SKM-1 (cell line): ENCODE results near the gene AIG1.
"Not testable (repeated sequence)": the region's sequence is repeated elsewhere in the genome, so short reads cannot be mapped to it uniquely, and the experiment has no call there.

Experiments
- DNase-seq: peaks from one replicate; lab custom pipeline; 2025; ENCODE audit not compliant: unreplicated experiment; lab: John Stamatoyannopoulos, UW

Gene AIG1

DNA sequence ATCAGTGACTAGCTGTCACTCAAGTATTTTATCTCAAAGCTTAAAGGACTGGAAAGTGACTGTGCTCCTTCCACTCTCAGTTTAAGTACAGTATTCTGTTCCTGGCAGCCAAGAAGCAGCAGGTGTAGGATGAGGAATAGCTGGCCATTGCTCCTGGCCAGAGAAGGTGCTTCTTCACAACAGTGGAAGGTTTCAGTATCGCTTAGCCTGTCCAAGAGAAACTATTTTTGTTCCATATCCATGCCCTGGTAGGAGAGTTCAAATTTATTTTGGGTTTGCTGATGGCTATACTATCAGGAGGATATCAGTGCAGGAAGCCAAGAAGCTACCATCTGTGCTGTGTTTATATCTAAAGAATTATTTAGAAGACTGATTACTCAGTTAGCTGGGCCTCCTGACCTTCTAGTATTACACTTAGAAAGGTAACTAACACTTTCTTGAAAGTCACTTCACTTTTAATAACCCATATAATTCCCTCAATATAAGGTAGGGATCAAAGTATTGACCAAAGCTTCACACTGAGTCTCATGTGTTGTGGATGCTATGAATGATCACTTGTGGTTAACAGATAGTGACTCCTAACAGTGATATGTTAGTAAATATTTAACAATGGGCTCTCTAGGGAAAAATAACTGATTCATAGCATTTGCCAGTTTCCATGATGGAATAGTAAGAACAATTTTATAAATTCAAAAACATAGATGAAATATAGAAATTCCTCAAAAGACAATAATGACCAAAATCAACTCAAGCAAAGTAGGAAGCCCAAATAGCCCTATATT lies 99.9 kb downstream of the AIG1 start:
- no peak for DNase-seq

DNA sequence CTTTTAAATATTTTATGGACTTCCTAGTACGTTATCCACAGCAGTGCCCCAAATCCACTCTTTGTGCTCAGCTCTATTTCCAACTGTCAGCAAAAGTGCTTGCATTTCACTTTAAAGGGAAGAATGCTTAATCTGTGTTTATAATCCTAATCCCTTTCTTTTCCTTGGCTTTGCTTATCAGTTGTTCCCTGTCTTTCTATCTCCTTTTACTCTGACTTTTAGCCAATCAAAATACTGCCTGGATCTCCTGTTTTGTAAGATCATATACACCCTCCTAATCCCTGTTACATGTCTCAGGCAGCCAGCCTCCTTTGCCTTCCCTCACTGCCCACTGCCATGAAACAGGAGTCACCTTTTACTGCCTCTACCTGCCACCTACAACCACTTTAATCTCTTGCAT lies 102.9 kb downstream of the AIG1 start:
- no peak for DNase-seq

DNA sequence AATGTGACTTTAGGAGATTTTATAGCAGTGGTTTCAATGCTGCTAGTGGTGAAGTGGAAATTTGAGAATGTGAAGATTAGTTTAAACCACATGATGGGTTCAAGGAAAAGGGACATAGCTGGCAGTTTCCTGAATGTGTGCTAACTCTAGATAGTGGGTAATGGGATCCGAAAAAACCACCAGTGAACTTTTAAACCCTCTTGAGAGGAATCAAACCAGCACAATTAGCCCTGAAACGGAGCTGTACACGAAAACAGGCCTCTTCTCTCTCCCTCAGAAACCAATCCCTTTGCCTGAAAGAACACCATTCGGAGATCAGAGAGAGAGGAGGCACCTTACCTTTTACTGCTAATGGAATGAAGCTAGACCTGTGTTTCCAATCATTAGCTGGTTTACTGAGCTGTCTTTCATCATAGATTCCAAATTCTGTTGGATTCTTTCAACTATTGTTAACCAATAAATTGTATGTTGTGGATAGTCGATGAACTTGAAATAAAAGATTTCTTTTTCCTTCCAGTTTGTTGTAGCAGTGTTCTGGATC lies 103.9 kb downstream of the AIG1 start:
- DNase-seq: no peak

DNA sequence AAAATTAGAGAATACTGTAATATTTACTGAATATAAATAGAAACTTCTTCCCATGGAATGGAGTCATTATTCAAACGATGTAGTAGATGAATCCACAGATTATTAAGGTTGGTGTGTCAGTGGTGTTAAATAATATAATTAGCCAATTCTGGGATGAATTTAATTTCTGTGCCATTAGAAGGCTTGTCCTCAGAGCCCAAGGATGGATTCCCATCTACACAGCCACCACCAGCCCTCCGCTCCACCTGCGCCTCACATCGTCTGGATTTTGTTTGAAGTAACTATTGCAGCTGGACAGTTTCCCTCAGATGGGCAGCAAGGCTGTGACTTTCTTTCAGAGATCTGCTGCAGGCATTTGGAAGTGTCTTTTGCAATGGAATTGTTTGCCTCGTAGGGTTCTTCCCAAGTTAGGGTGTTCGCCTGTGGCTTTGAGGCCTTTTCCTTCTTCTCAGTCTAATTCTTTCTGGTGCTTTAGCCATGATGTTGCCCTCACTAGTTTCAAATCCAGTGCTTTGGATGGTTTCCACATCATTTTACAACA lies 104.7 kb downstream of the AIG1 start:
- no peak for DNase-seq

DNA sequence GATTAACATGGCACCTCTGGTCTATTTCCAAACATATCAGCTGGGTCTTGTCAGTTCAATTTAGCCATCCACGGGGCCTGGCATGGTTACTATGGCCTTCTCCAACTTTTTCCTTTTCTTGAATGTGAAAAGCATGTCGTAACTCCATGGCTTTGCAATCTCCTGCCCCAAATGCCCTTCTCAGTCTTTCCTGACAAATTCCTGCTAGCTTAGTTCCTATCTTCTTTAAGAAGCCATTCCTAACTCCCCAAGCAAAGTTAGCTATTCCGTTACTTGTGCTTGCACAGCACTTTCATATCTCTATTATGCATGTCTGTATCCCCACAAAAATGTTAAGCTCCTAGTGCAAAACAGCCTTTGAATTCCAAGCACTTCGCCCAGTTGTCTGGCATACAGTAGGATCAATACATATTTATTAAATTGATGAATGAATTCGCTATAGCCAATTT lies 105.6 kb downstream of the AIG1 start:
- no peak for DNase-seq

DNA sequence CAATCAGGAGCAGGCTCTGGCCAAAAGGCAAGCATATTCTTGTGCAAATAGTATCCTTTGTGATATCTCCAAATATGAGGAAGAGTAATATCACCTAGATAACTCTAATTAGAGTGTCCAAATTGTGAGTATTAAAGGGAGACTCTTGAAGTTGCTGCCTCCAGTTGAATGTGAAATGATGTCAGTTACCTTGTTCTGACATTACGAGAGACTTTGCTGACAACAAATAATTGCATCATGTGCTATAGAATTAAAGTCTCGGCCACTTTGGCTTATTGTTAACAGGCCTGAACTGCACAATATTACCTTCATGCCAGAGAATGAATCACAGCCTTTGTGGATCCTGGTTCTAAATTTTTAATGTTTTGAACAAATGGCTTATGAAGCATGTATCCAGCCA lies 106.5 kb downstream of the AIG1 start:
- no peak for DNase-seq

DNA sequence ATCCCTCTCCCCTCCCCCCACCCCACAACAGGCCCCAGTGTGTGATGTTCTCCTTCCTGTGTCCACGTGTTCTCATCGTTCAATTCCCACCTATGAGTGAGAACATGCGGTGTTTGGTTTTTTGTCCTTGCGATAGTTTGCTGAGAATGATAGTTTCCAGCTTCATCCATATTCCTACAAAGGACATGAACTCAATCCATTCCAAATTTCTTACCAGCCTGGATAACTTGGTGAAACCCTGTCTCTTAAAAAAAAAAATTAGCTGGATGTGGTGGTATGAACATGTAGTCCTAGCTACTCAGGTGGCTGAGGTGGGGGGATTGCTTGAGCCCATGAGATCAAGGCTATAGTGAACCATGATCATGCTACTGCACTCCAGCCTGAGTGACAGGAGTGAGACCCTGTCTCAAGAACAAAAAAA lies 107.7 kb downstream of the AIG1 start:
- DNase-seq: not testable (repeated sequence)

DNA sequence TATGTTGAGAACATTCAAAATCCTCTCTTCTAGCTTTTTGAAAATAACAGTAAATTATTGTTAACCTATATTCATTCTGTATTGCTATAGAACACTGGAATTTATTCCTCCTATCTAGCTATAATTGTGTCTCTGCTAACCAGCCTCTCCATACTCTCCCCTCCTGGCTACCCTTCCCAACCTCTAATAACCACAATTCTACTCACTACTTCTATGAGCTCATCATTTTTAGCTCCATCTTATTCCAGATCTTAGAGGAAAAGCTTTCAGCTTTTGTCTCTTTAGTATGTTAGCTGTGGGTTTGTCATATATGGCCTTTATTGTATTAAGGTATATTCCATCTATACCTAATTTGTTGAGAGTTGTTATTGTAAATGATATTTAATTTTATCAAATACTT lies 108.8 kb downstream of the AIG1 start:
- no peak for DNase-seq

DNA sequence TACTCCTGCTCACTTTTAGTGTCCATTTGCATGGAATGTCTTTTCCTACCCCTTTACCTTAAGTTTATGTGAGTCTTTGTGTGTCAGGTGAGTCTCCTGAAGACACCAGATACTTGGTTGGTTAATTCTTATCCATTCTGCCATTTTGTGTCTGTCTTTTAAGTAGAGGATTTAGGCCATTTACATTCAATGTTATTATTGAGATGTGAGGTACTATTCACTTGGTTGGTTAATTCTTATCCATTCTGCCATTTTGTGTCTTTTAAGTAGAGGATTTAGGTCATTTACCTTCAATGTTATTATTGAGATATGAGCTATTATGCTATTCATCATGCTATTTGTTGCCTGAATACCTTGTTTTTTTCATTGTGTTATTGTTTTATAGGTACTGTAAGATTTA lies 113.8 kb downstream of the AIG1 start:
- DNase-seq: no peak

DNA sequence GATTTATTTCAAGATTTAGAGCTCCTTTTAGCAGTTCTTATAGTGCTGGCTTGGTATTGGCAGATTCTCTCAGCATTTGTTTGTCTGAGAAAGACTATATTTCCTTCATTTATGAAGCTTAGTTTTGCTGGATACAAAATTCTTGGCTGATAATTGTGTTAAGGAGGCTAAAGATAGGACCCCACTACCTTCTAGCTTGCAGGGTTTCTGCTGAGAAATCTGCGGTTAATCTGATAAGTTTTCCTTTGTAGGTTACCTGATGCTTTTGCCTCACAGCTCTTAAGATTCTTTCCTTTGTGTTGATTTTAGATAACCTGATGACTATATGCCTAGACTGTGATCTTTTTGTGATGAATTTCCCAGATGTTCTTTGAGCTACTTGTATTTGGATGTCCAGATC lies 114.3 kb downstream of the AIG1 start:
- no peak for DNase-seq

DNA sequence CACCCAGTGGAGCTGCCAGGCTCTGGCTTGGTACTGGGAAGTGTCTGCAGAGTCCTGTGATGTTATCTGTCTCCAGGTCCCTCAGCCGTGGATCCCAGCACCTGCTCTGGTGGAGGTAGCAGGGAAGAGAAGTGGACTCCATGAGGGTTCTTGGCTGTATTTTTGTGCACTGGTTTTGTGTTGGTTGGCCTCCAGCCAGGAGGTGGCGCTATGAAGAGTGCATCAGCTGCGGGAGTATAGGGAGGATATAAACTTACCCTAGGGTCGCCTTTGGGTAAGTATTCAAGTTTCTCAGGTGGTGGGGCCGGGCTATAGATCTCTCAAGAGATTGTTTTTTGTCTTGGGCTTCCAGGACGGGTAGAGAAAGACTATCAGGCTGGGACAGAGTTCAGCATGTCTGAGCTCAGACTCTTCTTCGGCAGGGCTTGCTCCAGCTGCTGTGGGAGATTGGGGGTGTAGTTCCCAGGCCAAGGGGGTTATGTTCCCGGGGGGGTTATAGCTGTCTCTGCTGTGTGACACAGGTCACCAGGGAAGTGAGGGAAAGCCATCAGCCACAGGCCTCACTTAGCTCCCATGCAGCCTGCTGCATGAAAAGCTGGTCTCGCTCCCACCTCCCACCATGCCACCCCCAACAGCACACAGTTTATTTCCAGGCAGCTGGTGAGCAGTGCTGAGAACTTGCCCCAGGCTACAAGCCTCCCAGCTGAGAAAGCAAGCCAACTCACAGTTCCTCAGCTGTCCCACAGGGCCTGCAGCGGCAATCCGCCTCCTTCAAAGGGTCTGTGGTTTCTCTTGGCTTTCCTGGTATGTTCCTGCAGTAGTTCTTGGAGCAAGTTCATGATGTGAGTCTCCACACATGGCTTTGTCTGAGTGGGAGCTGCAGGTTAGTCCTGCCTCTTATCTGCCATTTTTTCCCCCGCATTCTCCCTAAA lies 115.7 kb downstream of the AIG1 start:
- DNase-seq: no peak

DNA sequence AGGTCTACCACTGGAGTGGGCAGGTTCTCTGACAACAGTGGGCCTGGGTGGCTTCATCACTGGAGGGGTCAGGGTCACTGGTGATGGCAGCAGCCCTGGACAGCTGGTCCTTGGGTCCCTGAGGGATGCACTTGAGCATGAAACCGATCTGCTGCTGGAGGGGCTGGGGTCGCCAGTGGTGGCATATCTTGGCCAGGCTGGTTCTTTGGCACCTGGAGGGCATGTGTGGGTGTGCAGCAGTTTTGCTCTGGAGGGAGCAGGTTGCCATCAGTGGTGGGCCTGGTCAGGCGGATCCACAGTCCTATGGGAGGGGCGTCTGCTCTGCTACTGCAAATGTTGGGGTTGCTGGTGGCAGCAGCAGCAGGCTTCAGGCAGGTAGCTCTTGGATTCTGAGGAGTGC lies 117.0 kb downstream of the AIG1 start:
- no peak for DNase-seq

DNA sequence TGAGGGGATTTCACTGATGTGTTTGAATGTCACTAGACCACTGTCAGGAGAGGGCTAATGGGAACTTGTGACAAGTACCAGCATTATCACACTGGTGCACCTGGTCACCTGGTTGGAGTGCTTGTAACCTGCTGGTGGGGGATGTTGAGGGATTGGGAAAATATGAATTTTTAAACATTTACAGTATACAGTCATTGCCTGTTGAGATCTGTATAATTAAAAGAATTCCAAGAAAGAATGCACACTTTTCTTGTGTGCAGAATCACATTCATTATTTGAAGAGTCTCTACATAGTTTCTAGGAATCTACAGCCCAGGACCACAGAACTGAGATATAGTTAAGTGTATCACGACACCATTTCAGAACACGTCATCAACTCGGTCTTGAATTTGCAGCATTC lies 118.4 kb downstream of the AIG1 start:
- DNase-seq: no peak

DNA sequence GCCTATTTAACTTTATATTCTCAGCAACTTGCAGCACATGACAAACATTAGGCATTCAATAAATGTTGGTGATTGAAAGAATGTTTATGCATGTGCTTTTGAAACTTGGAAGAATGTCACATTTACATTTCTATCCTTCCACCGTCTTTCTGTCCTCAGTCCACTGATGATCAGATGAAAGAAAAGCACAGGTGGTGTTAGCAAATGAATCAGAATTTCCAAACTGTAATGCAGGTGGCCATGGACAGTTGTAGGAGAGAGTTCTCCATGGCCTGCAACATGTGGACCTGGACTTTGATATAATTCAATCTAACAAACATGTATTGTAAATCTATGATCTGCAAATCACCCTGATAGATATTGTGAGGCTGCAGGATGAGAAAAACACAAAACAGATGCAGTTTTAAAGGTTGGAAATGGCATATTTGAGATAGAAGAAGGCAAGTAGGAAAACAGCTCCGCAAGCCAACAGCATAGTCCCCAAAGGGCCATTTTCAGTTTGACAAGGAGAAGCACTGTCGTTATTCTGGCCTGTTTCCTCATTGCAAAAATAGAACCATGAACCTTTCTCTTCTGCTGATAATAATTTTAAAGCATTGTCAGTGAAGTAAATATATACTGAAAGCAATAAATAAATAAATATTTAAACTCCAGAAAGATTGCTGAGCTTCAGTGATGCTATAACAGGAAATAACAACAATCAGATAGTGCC lies 119.4 kb downstream of the AIG1 start:
- DNase-seq: no peak

DNA sequence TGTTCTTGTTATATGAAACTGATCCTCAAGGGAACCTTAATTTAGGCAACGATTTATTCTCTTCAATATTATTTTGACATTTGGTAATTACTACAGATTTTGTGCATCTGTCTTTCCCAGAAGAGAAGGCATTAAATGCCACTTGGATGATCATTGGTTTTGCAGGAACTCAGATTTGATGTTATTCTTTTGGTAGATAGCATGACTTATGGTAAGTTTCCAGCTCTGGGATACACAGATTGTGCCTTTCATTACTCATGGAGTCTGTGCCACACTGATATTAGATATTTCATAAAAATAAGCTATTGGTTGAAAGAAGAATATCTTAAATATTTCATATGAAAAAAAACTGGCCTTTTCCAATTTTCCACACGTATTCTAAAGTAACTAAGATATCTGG lies 120.1 kb downstream of the AIG1 start:
- no peak for DNase-seq

DNA sequence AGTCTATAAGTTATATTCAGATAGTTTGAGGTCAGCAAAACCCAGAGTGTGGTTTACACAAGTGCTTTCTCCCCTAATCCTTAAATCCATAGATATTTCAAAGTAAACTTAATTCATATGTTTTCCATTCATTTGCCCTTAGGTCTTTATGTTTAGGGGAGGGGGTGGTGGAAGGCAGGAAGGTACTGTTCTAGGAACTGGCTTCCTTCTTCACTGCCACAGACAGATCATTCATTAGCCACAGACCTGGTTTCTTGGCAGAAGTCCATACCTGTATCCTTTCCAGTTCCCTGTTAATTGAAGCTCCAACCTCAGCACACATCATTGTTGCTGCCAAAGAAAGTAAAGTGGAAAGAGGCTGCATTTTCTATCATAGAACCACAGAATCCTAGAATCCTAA lies 123.0 kb downstream of the AIG1 start:
- DNase-seq: no peak

DNA sequence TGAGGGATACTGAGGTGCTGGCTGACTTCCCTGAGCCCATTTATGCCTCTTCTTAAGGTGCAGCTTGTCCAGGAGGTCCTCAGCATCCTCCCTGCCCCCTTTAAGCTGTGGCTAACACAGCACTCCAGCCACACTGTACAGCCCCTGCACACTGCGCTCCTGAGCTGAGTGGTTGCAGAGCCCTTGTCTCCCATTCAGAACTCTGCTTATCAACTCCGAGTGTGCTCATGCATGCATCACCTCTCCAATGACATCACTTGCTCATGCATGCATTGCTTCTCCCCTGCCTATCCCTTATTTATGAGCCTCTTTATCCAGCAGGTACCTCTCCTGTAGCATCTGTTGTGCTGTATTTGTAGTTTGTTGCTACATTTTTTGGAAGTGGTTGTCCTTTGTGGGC lies 124.6 kb downstream of the AIG1 start:
- no peak for DNase-seq

DNA sequence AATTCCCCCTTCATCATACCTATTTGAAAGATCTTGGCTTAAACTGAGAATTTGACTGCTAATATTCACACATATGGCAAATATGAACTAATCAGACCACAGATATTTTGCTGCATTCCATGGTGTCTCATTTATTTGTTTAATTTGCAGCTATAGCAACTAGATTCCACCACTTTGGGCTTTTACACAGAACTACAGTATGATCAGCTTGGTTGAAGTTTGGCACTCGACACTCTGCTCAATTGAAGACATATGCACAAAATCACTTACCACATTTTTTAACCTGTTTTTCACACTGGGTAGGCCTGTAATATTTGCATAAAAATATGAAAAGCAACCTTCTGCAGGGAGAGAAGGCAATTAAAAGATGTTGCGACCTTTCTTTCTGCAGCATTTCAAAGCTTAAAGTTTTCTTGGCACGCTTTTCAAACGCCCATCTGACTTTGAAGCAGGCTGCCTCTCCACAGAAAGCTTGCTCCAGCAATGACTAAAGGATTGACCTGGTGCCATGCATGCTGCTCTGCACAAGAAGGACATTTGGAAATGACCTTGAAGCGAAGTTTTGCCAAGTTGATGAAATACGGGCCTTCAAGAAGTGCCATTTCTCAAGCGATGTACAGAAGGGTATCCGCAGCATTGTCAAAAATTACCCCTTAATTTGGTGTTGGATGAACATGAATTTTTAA lies 126.7 kb downstream of the AIG1 start:
- no peak for DNase-seq

DNA sequence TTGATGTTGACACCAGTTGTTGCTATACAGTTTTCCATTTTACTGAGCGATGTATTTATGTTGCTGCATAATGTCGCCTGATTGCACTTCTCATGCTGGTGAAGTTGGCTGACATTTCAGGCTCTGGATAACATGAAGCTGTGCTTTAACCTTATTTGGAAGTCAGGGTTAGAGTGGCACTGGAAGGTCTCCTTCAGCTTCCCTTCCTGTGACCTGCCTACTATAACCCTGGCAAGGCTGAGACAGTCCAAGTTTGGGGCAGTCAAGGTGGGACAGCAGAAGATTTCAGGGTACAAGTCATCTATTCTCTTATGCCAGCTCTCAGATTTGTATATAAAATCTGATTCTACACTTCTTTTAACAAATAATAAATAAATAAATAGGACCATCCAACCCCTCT lies 127.6 kb downstream of the AIG1 start:
- no peak for DNase-seq

DNA sequence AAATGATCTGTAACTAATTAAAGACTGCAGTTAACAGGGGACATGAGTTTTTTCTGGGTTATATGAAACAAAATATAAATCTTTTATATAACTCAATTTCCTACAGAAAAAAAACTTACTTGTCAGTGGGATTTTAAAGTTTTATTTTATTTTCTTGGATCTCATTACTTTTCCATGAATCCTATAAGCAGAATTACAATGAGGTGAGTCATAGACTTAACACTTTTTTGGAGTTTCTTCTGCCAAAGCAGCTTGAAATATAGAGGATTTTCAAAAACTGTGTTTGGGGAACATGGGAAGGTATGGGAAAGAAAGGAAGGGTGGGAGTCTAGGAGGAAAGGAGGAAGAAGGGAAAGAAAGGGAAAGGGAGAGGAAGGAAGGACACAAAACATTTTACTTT lies 130.7 kb downstream of the AIG1 start:
- DNase-seq: no peak
